ENCODE results near the gene CXCR5.
"Not testable (repeated sequence)": the region's sequence is repeated elsewhere in the genome, so short reads cannot be mapped to it uniquely, and the experiment has no call there.

The CXCR5 gene, protein sequence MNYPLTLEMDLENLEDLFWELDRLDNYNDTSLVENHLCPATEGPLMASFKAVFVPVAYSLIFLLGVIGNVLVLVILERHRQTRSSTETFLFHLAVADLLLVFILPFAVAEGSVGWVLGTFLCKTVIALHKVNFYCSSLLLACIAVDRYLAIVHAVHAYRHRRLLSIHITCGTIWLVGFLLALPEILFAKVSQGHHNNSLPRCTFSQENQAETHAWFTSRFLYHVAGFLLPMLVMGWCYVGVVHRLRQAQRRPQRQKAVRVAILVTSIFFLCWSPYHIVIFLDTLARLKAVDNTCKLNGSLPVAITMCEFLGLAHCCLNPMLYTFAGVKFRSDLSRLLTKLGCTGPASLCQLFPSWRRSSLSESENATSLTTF

DNA sequence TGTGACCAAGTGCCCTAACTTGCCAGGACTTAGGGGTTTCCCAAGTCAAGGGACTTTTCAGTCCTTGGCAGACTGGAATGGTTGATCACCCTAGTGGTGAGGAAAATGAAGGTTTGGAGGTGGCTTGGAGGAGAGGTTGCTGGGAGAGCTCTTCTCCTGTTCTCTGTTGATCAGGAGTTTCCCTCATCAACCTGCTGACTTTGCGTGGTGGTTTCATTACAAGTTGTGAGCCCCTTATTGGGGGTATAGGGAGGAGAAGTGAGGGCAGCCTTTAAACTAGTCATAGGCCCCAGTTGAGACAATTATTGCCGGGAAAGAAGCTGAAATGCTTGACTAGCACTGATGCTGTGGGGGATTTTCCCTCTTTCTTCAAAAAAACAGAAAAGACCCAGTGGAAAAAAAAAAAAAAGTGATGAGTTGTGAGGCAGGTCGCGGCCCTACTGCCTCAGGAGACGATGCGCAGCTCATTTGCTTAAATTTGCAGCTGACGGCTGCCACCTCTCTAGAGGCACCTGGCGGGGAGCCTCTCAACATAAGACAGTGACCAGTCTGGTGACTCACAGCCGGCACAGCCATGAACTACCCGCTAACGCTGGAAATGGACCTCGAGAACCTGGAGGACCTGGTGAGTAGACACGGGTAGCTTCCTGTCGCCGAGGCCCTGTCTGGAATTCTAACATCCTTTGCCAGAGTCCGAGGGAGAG lies at the start of gene CXCR5:
Gene CXCR5, plus strand, starts transcription at position 525 of the 704 bp plus-strand sequence. Its CDS starts 50 bp downstream, at position 575.
- no peak for TF ChIP-seq CTCF (IDR thresholded peaks at IDR 0.05; ENCODE audit: control insufficient read depth, extremely low read depth, insufficient read depth)
- no peak for DNase-seq (ENCODE audit: low read depth)
- H3K4me3 ChIP-seq (ENCODE audit: low read depth, low read length), result no peak within 1 kb of the TSS

- no peak overlapping the region for H3K4me3 ChIP-seq (ENCODE audit: low read depth, low read length)
- no peak for TF ChIP-seq CTCF (IDR thresholded peaks at IDR 0.05; ENCODE audit: control insufficient read depth, extremely low read depth, insufficient read depth)
- DNase-seq (ENCODE audit: low read depth), result no peak
These were observed 49.2 kb upstream of the CXCR5 start for GRCh38 chr11:118834427-118835028.

DNA sequence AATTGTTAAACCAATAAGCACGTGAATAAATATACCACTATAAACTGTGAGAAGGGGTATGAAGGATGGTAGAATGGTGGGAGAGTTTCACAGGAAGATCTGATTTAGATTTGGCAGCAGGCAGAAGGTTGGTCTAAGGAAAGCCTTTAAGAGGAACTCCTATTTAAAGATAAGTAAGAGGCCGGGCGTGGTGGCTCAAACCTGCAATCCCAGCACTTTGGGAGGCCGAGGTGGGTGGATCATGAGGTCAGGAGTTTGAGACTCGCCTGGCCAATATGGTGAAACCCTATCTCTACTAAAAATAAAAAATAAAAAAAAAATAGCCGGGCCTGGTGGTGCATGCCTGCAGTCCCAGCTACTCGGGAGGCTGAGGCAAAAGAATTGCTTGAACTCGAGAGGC lies 45.8 kb upstream of the CXCR5 start:
- no peak overlapping the region for H3K4me3 ChIP-seq (ENCODE audit: low read depth, low read length)
- no peak for DNase-seq (ENCODE audit: low read depth)
- TF ChIP-seq CTCF (IDR thresholded peaks at IDR 0.05; ENCODE audit: control insufficient read depth, extremely low read depth, insufficient read depth), result no peak

DNA sequence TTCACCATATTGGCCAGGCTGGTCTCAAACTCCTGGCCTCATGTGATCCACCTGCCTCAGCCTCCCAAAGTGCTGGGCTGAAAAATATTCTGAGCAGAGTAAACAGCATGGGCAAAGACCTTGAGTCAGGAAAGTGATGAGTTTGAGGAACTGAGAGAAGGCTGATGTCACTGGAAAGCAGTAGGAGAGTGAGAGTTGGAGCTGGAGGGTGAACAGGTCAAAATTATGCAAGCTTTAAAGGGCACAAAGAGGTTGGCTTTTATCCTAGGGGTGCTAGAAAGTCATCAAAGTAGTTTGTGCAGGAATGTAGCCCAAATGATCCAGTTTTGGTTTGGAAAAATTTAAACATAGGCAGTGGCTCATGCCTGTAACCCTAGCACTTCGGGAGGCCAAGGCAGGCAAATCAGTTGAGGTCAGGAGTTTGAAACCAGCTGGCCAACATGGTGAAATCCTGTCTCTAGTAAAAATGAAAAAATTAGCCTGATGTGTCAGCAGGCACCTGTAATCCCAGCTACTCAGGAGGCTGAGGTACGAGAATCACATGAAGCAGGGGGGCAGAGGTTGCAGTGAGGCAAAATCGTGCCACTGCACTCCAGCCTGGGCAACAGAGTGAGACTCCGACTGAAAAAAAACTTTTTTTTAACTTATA lies 44.7 kb upstream of the CXCR5 start:
- TF ChIP-seq CTCF (IDR thresholded peaks at IDR 0.05; ENCODE audit: control insufficient read depth, extremely low read depth, insufficient read depth), result no peak
- DNase-seq (ENCODE audit: low read depth), result no peak
- H3K4me3 ChIP-seq (ENCODE audit: low read depth, low read length), result no peak overlapping the region

GRCh38 chr11:118841469-118842242 lies 42.0 kb upstream of the CXCR5 start:
- H3K4me3 ChIP-seq (ENCODE audit: low read depth, low read length), result no peak overlapping the region
- no peak for TF ChIP-seq CTCF (IDR thresholded peaks at IDR 0.05; ENCODE audit: control insufficient read depth, extremely low read depth, insufficient read depth)
- DNase-seq (ENCODE audit: low read depth), result no peak

GRCh38 chr11:118842369-118842768 lies 41.3 kb upstream of the CXCR5 start:
- no peak overlapping the region for H3K4me3 ChIP-seq (ENCODE audit: low read depth, low read length)
- no peak for TF ChIP-seq CTCF (IDR thresholded peaks at IDR 0.05; ENCODE audit: control insufficient read depth, extremely low read depth, insufficient read depth)
- no peak for DNase-seq (ENCODE audit: low read depth)

- DNase-seq (ENCODE audit: low read depth); H3K4me3 ChIP-seq (ENCODE audit: low read depth, low read length): not testable (repeated sequence)
These were observed 40.8 kb upstream of the CXCR5 start for GRCh38 chr11:118842843-118843242.
